Sigmoid colon (tissue), 4 donors: ENCODE data around the gene IL1RAPL1.

Experiments
- EP300 ChIP-seq, 4 donors: sonication (generic); formaldehyde crosslinking; IDR thresholded peaks; one replicate each; pipeline ENCODE4 v1.6.1; 2017; ENCODE audit warnings: antibody characterized with exemption in 4 of 4
- POLR2A ChIP-seq, 2 donors: fragments of 450-650 bp; IDR thresholded peaks; one replicate each; pipeline ENCODE4 v1.6.1; 2016; ENCODE audit warnings: antibody characterized with exemption in 2 of 2, mild to moderate bottlenecking in 2 of 2, moderate library complexity in 2 of 2
- POLR2AphosphoS5 ChIP-seq, 4 donors: sonication (generic); formaldehyde crosslinking; IDR thresholded peaks; one replicate each; pipeline ENCODE4 v1.6.1; 2017; ENCODE audit warnings: antibody characterized with exemption in 4 of 4
- TF ChIP-seq, protein P1 (sequence below), 4 experiments: fragments of 450-650 bp in 3 of 4; fragments of 200-600 bp in 1 of 4; IDR thresholded peaks; one replicate each; pipeline ENCODE4 v1.5.1; 2016 to 2019; ENCODE audit warnings: antibody characterized with exemption in 4 of 4, mild to moderate bottlenecking in 3 of 4, moderate library complexity in 2 of 4

DNA sequence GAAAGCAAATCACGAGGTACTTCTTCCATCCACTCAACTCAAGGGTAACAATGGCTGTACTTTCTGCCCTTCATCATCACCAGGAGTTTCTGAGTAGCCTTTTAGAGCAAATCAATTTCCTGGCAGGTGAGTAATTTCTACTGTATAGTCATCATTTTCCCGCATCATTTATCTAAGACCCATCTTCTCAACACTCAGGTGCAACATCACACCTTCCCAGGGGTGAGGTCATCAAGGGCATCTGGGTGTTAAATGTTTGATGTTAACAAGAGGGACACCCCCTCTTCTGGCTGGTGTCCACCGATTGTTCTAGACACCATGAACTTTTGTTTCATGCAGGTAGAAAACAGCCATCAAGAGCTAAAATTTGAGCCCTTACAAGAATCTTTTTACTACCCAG is 1314.8 kb downstream of the IL1RAPL1 start:
- TF ChIP-seq POLR2A (IDR thresholded peaks at IDR 0.05) (no peak), EP300 (IDR thresholded peaks at IDR 0.05) (no peak), POLR2AphosphoS5 (IDR thresholded peaks at IDR 0.05) (no peak)
- TF ChIP-seq, protein P1, sequence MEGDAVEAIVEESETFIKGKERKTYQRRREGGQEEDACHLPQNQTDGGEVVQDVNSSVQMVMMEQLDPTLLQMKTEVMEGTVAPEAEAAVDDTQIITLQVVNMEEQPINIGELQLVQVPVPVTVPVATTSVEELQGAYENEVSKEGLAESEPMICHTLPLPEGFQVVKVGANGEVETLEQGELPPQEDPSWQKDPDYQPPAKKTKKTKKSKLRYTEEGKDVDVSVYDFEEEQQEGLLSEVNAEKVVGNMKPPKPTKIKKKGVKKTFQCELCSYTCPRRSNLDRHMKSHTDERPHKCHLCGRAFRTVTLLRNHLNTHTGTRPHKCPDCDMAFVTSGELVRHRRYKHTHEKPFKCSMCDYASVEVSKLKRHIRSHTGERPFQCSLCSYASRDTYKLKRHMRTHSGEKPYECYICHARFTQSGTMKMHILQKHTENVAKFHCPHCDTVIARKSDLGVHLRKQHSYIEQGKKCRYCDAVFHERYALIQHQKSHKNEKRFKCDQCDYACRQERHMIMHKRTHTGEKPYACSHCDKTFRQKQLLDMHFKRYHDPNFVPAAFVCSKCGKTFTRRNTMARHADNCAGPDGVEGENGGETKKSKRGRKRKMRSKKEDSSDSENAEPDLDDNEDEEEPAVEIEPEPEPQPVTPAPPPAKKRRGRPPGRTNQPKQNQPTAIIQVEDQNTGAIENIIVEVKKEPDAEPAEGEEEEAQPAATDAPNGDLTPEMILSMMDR (IDR thresholded peaks at IDR 0.05) = no peak
